Nephron progenitor cell (in vitro differentiated cells): ENCODE measurements around the gene FAM163B.

Source experiments
- DNase-seq: peaks from one replicate; pipeline ENCODE4 v3.0.0; 2021
- H3K27ac Mint-ChIP-seq: 2 replicates; pipeline ENCODE4 v1.8.0; 2021; ENCODE audit warnings: mild to moderate bottlenecking, moderate library complexity, mixed read lengths
- H3K27me3 Mint-ChIP-seq: 2 replicates; pipeline ENCODE4 v1.8.0; 2021; ENCODE audit warnings: mild to moderate bottlenecking, low read depth, mixed read lengths; ENCODE audit not compliant: poor library complexity
- H3K36me3 Mint-ChIP-seq: 2 replicates; pipeline ENCODE4 v1.8.0; 2021; ENCODE audit warnings: low read depth, mixed read lengths
- H3K4me1 Mint-ChIP-seq: 2 replicates; pipeline ENCODE4 v1.8.0; 2021; ENCODE audit warnings: mixed read lengths
- H3K4me3 Mint-ChIP-seq: 2 replicates; pipeline ENCODE4 v1.8.0; 2021; ENCODE audit warnings: mild to moderate bottlenecking, moderate library complexity, mixed read lengths
- H3K9me3 Mint-ChIP-seq: 2 replicates; pipeline ENCODE4 v1.8.0; 2021; ENCODE audit warnings: mild to moderate bottlenecking, moderate library complexity, mixed read lengths
- TF ChIP-seq, protein P1 (sequence below): fragments of 200-600 bp; sonication (generic); IDR thresholded peaks from 2 replicates; pipeline ENCODE4 v1.5.0; 2021; ENCODE audit warnings: antibody characterized with exemption

The FAM163B gene

DNA sequence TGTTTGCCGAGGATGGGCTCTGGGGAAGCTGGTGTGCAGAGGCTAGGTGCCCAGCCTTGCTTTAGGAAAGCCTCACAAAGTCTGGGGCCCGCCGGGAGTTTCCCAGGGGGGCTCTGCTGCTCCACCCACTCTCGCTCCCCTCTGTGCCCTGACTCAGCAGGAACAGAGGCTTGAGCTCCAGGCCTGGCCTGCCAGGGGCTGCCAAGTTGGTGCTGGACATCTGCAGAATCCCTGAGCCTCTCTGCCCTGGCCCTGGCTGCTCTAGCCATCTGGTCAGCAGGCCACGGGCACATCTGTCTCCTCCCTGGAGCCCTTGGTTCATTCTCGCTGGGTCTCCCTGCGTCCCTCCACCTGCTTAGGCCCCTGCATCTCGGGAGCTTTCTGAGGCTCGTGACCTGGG, 75.3 kb downstream of the FAM163B start:
- Mint-ChIP-seq H3K27me3 (peaks cover 6% of the 10 kb centered on the region), H3K9me3 (no peaks in the 10 kb centered on the region), H3K36me3 (no peaks in the 10 kb centered on the region), H3K27ac (peak overlapping the region; percentile 25), H3K4me3 (peak overlapping the region; percentile 48), H3K4me1 (peaks cover 57% of the 10 kb centered on the region)
- no peak for DNase-seq
- TF ChIP-seq, protein P1, sequence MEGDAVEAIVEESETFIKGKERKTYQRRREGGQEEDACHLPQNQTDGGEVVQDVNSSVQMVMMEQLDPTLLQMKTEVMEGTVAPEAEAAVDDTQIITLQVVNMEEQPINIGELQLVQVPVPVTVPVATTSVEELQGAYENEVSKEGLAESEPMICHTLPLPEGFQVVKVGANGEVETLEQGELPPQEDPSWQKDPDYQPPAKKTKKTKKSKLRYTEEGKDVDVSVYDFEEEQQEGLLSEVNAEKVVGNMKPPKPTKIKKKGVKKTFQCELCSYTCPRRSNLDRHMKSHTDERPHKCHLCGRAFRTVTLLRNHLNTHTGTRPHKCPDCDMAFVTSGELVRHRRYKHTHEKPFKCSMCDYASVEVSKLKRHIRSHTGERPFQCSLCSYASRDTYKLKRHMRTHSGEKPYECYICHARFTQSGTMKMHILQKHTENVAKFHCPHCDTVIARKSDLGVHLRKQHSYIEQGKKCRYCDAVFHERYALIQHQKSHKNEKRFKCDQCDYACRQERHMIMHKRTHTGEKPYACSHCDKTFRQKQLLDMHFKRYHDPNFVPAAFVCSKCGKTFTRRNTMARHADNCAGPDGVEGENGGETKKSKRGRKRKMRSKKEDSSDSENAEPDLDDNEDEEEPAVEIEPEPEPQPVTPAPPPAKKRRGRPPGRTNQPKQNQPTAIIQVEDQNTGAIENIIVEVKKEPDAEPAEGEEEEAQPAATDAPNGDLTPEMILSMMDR: no peak

DNA sequence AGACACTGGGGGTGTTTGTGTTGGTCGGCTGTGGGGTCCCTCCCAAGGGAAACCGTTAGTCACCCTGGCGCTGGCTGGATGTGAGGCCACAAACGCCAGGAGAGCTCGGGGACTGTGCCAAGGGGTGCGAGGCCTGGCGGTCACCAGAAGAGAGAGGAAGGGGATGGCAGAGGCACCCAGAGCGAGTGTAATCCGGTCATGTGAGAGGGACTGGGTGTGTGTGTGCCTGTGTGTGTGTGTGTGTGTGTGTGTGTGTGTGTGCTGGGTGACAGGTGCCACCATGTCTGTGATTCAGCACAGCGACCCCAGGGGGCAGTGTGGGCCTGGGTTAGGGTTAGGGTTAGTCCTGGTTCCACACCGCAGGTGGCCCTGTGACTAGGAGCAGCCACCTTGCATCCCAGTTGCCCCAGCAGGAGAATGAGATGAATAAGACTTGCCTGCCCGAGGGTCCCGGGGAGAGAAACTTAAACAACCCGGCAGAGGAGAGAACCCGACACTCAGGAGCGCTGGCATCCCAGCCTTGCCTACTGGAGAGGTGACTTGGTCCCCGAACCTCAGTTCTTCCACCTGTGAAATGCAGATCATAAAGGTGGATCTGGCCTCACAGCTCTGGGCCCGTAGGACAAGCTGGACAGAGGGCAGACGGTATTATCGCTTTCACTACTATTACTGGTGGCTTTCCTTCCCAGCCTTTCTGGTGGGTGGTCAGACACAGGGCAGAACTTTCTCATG, 76.1 kb downstream of the FAM163B start:
- no peaks in the 10 kb centered on the region for H3K9me3 Mint-ChIP-seq
- H3K4me3 Mint-ChIP-seq: peak overlapping the region; percentile 66
- no peaks in the 10 kb centered on the region for H3K36me3 Mint-ChIP-seq
- peaks cover 61% of the 10 kb centered on the region for H3K4me1 Mint-ChIP-seq
- H3K27ac Mint-ChIP-seq: no peak overlapping the region
- TF ChIP-seq, protein P1: peak; percentile 31
- H3K27me3 Mint-ChIP-seq: peaks cover 6% of the 10 kb centered on the region
- DNase-seq: peak; percentile 82

DNA sequence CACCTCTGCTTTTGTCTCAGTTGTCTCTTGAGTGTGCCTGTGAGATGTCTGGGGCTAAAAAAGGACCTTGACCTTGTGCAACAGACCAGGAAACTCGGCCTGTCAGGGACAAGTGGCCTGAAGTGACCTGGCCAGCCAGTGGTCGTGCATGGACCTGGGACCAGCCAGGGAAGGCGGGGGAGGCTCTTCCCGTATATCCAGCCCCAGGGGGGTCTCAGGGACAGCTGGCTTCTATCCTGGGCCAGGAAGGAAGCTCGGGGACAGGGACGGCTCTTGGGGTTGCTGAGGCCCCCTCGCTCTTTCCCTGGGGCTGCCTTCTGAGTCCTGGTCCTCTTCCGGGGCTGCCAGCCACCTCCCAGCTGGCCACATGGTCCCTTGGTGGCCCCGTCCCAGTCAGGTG, 77.9 kb downstream of the FAM163B start:
- H3K27me3 Mint-ChIP-seq: peaks cover 6% of the 10 kb centered on the region

DNA sequence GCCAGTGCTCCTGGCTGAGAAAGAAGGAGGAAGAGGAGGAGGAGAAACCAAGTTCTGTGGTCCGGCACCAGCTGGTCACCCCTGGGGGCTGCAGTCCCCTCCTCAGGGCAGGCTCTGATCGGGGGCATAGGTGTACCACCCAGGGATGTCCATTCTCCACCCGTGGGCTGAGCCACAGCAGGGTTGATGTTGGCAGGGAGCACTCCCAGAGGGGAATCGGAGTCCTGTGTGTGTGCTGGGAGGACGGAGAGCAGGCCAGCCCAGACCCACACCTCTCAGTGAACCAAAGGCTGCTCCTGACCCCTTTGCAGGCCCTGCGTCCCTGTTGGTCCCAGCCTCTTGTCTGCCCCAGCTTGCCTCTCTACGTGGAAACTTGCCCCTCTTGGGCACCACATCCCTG, 79.3 kb downstream of the FAM163B start:
- no peaks in the 10 kb centered on the region for H3K9me3 Mint-ChIP-seq
- no peak for DNase-seq
- TF ChIP-seq, protein P1: no peak
- no peak overlapping the region for H3K4me3 Mint-ChIP-seq
- H3K27ac Mint-ChIP-seq: no peak overlapping the region
- peaks cover 78% of the 10 kb centered on the region for H3K4me1 Mint-ChIP-seq
- H3K27me3 Mint-ChIP-seq: peaks cover 9% of the 10 kb centered on the region
- no peaks in the 10 kb centered on the region for H3K36me3 Mint-ChIP-seq

More for the DNA sequence above, 77.9 kb downstream of the FAM163B start:
- H3K27ac Mint-ChIP-seq: no peak overlapping the region
- no peak for DNase-seq
- TF ChIP-seq, protein P1: no peak
- H3K36me3 Mint-ChIP-seq: no peaks in the 10 kb centered on the region
- peaks cover 75% of the 10 kb centered on the region for H3K4me1 Mint-ChIP-seq
- no peak overlapping the region for H3K4me3 Mint-ChIP-seq
- no peaks in the 10 kb centered on the region for H3K9me3 Mint-ChIP-seq

DNA sequence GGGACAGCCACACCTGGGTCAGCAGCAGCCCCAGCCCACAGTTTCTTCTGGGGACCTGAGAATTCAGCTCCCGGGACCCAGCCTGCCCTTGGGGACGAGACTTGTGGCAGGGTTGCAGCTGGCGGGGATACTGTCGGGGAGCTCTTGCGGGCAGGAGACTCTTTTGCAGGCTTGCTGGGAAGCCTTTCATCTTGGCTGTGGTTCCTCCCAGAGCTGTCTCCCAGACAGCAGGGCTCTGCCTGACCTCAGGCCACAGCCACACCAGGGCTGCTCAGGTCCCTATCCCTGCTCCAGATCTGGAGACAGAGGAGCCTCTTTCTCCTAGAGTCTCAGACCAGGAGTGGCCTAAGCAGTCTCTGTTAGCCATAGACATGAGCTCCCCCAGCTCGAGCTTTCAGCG, 79.7 kb downstream of the FAM163B start:
- H3K9me3 Mint-ChIP-seq: no peaks in the 10 kb centered on the region
- H3K27me3 Mint-ChIP-seq: peaks cover 9% of the 10 kb centered on the region
- peaks cover 82% of the 10 kb centered on the region for H3K4me1 Mint-ChIP-seq
- H3K36me3 Mint-ChIP-seq: no peaks in the 10 kb centered on the region
- TF ChIP-seq, protein P1: no peak
- DNase-seq: no peak
- no peak overlapping the region for H3K27ac Mint-ChIP-seq
- no peak overlapping the region for H3K4me3 Mint-ChIP-seq

DNA sequence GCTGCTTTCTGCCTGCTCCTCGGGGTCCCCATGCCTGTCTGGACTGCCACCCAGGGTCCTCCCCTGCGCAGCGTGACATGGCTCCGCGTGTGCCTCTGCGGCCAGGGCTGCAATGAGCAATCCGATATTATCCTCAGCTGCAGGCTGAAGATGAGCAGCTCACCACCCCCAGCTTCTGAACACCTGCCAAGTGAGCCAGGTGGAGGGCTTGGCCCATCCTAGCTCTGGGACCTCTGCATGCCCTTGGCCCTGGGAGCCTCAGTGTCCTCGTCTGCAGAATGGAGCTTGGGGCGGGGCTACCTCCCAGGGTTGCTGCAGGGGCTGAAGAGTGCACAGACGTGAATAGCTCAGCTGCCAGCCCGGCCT, 80.3 kb downstream of the FAM163B start:
- DNase-seq: no peak

More for the DNA sequence above, 80.3 kb downstream of the FAM163B start:
- H3K36me3 Mint-ChIP-seq: no peaks in the 10 kb centered on the region
- H3K27ac Mint-ChIP-seq: no peak overlapping the region
- H3K4me3 Mint-ChIP-seq: no peak overlapping the region
- H3K9me3 Mint-ChIP-seq: no peaks in the 10 kb centered on the region
- TF ChIP-seq, protein P1: no peak
- peaks cover 84% of the 10 kb centered on the region for H3K4me1 Mint-ChIP-seq
- H3K27me3 Mint-ChIP-seq: peaks cover 6% of the 10 kb centered on the region
